Activated T-cell treated with anti-CD3 and anti-CD28 coated beads for 24 hours (primary cell): Measurements from ENCODE around the gene SPTLC2.
"Not testable (repeated sequence)": the region's sequence is repeated elsewhere in the genome, so short reads cannot be mapped to it uniquely, and the experiment has no call there.

Experiments
- DNase-seq: peaks from one replicate; pipeline ENCODE4 v3.0.0-alpha.2; 2020; ENCODE audit warnings: low read depth

Gene SPTLC2

GRCh38 chr14:77588411-77589025 is 27.9 kb downstream of the SPTLC2 start:
- not testable (repeated sequence) for DNase-seq

- DNase-seq = no peak
These were observed 31.1 kb downstream of the SPTLC2 start for GRCh38 chr14:77585385-77585784.

- DNase-seq = no peak
These were observed 31.6 kb downstream of the SPTLC2 start for GRCh38 chr14:77584809-77585208.

- no peak for DNase-seq
These were observed 32.8 kb downstream of the SPTLC2 start for GRCh38 chr14:77583657-77584056.

- no peak for DNase-seq
These were observed 33.9 kb downstream of the SPTLC2 start for GRCh38 chr14:77582511-77582910.

GRCh38 chr14:77580964-77581505 is 35.4 kb downstream of the SPTLC2 start:
- no peak for DNase-seq

- no peak for DNase-seq
These were observed 36.0 kb downstream of the SPTLC2 start for GRCh38 chr14:77580477-77580876.

GRCh38 chr14:77579780-77580179 is 36.7 kb downstream of the SPTLC2 start:
- DNase-seq = no peak

GRCh38 chr14:77579065-77579464 is 37.4 kb downstream of the SPTLC2 start:
- DNase-seq = no peak

- DNase-seq = no peak
These were observed 41.9 kb downstream of the SPTLC2 start for GRCh38 chr14:77574446-77575115.

- no peak for DNase-seq
These were observed 42.5 kb downstream of the SPTLC2 start for GRCh38 chr14:77573964-77574363.

- DNase-seq = no peak
These were observed 45.6 kb downstream of the SPTLC2 start for GRCh38 chr14:77570706-77571268.

GRCh38 chr14:77565994-77566305 is 50.5 kb downstream of the SPTLC2 start:
- no peak for DNase-seq

GRCh38 chr14:77565289-77565993 is 51.0 kb downstream of the SPTLC2 start:
- DNase-seq = no peak

GRCh38 chr14:77562681-77563080 is 53.8 kb downstream of the SPTLC2 start:
- DNase-seq = no peak

- no peak for DNase-seq
These were observed 54.6 kb downstream of the SPTLC2 start for GRCh38 chr14:77561881-77562280.

- no peak for DNase-seq
These were observed 57.1 kb downstream of the SPTLC2 start for GRCh38 chr14:77559381-77559780.

GRCh38 chr14:77557391-77557790 is 59.0 kb downstream of the SPTLC2 start:
- DNase-seq = no peak

- no peak for DNase-seq
These were observed 59.5 kb downstream of the SPTLC2 start for GRCh38 chr14:77556946-77557345.

GRCh38 chr14:77554816-77555599 is 61.4 kb downstream of the SPTLC2 start:
- DNase-seq = no peak

- DNase-seq = no peak
These were observed 62.2 kb downstream of the SPTLC2 start for GRCh38 chr14:77554207-77554606.

GRCh38 chr14:77549451-77549850 is 67.0 kb downstream of the SPTLC2 start:
- no peak for DNase-seq
